Measurements from ENCODE around the gene HOXA1. TPM values are rescaled to one million over a fixed set of nuclear protein-coding genes. Genes with fewer than 3 reads are reported as not detected.
A peak's percentile ranks its signal among the peaks of the same experiment; 100 is the strongest.

HOXA1 gene
- total RNA-seq (2022) (0.24 and 0.44 TPM in 2 replicates), Bru-seq, nascent RNA (percentile 28 among the genes with signal in this experiment), BruChase-seq, experiment 1, labeled RNA remaining after a 6-hour chase (percentile 42 among the genes with signal in this experiment), BruChase-seq, experiment 2, labeled RNA remaining after a 2-hour chase (percentile 42 among the genes with signal in this experiment)
- long read RNA-seq: 0 reads

DNA sequence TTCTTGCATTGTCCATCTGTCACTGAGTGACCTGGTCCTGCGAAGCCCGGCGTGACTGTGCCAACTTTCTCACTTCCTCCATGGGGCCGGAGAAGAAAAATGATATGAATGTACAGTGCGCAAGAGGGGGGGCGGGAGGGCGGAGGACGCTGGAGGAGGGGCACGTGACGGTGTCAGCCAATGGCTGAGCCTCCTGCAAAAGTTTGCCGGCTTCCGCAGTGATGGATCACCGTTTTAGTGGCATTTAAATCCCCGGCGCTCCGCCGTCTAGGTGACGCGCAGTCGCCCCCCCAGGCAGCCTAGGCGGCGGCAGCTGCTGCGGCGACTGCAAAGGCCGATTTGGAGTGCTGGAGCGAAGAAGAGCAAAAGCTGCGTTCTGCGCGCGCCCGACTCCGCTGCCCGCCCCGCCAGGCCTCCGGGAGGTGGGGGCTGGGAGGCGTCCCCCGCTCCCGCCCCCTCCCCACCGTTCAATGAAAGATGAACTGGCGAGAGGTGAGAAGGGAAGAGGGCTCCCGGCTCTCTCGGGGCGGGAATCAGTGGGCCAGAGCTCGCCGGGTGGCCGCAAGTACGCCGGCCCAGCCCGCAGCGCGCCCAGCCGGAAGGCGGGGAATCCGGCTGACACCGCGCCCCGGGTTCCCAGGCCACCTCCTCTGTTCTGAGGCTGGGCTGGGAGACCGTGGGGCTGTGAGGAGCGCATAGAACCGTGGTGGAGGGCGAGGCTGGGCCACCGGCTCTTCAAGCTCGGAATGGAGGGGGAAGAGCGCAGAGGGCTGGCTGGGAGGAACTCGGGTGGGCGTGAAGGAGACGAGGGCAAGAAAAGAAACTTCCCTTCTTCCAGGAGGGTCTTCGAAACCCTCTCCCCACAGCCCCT is at the start of gene HOXA1:
TSS of gene HOXA1 (minus strand) at position 104 of the 871 bp plus-strand sequence. CDS start at position 16, 88 bp downstream.
- no peak for TF ChIP-seq CTCF (IDR thresholded peaks at IDR 0.05; ENCODE audit: unreplicated experiment)
- no peak within 1 kb of the TSS for H3K27ac Mint-ChIP-seq (ENCODE audit: unreplicated experiment)
- H3K36me3 Mint-ChIP-seq (ENCODE audit: insufficient read depth, unreplicated experiment): peaks cover 17% of the 10 kb centered on the region
- intact Hi-C loops (cut with micrococcal nuclease; ENCODE audit: unreplicated experiment): no loop called here
- H3K27me3 Mint-ChIP-seq (ENCODE audit: unreplicated experiment): no peaks in the 10 kb centered on the region
- CTCF ChIA-PET: interaction anchor here (1.0 to 3.2 kb wide), 2 partner anchors 15 to 54 kb away, joined by 3 to 8 read pairs; no protein-coding TSS in a partner anchor
- BruUV-seq (replicated peaks): no TSS peak
- H3K4me3 Mint-ChIP-seq (ENCODE audit: low read depth, unreplicated experiment): no peak within 1 kb of the TSS
- peaks cover 44% of the 10 kb centered on the region for H3K4me1 Mint-ChIP-seq (ENCODE audit: low read depth, unreplicated experiment)
- H3K9me3 Mint-ChIP-seq (ENCODE audit: low read depth, unreplicated experiment): no peaks in the 10 kb centered on the region
- no peak for DNase-seq

DNA sequence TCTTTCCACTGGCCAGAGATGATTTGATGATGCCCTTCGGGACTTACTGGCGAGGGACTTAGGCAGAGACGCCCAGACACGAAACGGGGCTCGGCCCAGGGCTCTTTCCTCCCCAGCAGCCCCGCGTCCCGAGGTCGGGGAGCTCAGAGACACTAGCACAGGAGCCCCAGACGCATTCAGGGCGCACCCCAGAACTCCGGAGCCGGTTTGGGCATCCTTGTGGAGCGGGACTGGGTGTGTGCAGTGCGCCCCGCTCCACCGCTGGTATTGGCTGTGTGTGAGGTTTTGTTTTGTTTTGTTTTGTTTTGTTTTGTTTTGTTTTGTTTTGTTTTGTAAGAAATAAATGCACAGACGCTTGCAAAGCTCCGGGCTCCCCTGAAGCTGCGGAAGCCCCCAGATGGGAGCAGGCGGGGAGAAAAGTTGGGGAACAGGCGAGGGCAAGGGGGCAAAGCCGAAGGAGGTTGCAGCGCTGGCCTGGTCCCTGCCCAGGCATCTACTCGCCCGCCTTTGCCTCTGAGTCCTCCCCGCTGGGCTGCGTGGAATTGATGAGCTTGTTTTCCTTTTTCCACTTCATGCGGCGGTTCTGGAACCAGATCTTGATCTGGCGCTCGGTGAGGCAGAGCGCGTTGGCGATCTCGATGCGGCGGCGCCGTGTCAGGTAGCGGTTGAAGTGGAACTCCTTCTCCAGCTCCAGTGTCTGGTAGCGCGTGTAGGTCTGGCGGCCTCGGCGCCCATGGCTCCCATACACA is 49.5 kb upstream of the HOXA1 start:
- DNase-seq: no peak
- H3K27ac Mint-ChIP-seq (ENCODE audit: unreplicated experiment): no peak overlapping the region
- CTCF ChIA-PET: interaction anchor here (1.0 kb wide), 1 partner anchor 25 kb away, joined by 8 read pairs; no protein-coding TSS in a partner anchor
- no peak overlapping the region for H3K4me3 Mint-ChIP-seq (ENCODE audit: low read depth, unreplicated experiment)
- H3K36me3 Mint-ChIP-seq (ENCODE audit: insufficient read depth, unreplicated experiment): peaks cover 21% of the 10 kb centered on the region
- H3K27me3 Mint-ChIP-seq (ENCODE audit: unreplicated experiment): no peaks in the 10 kb centered on the region
- no TSS peak for BruUV-seq (replicated peaks)
- H3K9me3 Mint-ChIP-seq (ENCODE audit: low read depth, unreplicated experiment): no peaks in the 10 kb centered on the region
- no peaks in the 10 kb centered on the region for H3K4me1 Mint-ChIP-seq (ENCODE audit: low read depth, unreplicated experiment)
- intact Hi-C loops (cut with micrococcal nuclease; ENCODE audit: unreplicated experiment): no loop called here
- no peak for TF ChIP-seq CTCF (IDR thresholded peaks at IDR 0.05; ENCODE audit: unreplicated experiment)

GRCh38 chr7:27144781-27145164 is 49.0 kb upstream of the HOXA1 start:
- CTCF ChIA-PET: no interaction called here
- BruUV-seq (replicated peaks): no TSS peak
- intact Hi-C loops (cut with micrococcal nuclease; ENCODE audit: unreplicated experiment): no loop called here
- Mint-ChIP-seq H3K9me3 (ENCODE audit: low read depth, unreplicated experiment) (no peaks in the 10 kb centered on the region), H3K27me3 (ENCODE audit: unreplicated experiment) (no peaks in the 10 kb centered on the region), H3K36me3 (ENCODE audit: insufficient read depth, unreplicated experiment) (peaks cover 16% of the 10 kb centered on the region), H3K27ac (ENCODE audit: unreplicated experiment) (no peak overlapping the region), H3K4me1 (ENCODE audit: low read depth, unreplicated experiment) (no peaks in the 10 kb centered on the region), H3K4me3 (ENCODE audit: low read depth, unreplicated experiment) (no peak overlapping the region)
- no peak for DNase-seq
- no peak for TF ChIP-seq CTCF (IDR thresholded peaks at IDR 0.05; ENCODE audit: unreplicated experiment)

DNA sequence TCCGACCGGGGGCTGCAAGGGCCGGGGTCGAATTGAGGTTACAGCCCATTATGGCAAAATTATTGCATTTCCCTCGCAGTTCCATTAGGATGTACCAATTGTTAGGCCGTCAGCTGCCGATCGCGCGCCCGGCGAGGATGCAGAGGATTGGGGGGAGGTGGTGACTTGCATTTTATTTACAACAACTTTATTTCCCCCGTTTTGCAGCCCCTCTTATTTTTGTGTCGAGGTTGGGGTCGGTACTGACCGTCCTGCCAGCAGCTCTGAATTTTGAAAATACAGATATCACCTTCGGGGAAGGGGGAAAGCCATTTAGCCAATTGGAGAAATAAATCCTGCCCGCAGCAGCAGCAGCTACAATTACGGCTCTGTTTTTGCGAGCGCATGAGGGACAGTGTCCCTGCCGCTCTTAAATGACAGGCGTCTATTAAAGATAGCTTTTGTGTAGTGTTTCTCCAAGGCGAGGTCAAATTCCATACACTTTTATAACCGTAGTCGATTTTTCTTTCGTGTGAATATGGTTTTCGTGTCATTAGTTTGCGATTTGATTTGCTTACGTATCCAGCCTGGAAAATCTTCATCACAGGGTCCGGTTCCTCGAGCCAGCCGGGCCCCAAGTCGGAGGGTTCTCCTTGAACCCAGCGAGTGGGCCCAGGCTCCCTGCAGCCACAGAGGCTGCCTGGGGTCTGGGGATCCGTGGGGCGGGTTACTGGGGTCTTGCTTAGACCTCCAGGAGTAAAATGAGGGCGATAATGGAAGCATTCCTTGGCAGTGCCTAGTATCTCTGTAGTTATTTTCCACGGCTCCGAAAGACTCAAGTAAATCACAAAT is 48.4 kb upstream of the HOXA1 start:
- Mint-ChIP-seq H3K27me3 (ENCODE audit: unreplicated experiment) (no peaks in the 10 kb centered on the region), H3K27ac (ENCODE audit: unreplicated experiment) (no peak overlapping the region), H3K4me1 (ENCODE audit: low read depth, unreplicated experiment) (no peaks in the 10 kb centered on the region), H3K9me3 (ENCODE audit: low read depth, unreplicated experiment) (no peaks in the 10 kb centered on the region), H3K4me3 (ENCODE audit: low read depth, unreplicated experiment) (no peak overlapping the region), H3K36me3 (ENCODE audit: insufficient read depth, unreplicated experiment) (peaks cover 11% of the 10 kb centered on the region)
- TF ChIP-seq CTCF (IDR thresholded peaks at IDR 0.05; ENCODE audit: unreplicated experiment): peak; percentile 4
- CTCF ChIA-PET: no interaction called here
- BruUV-seq (replicated peaks): no TSS peak
- no peak for DNase-seq
- intact Hi-C loops (cut with micrococcal nuclease; ENCODE audit: unreplicated experiment): no loop called here

Measured in Calu3 (cell line).